Measurements from ENCODE around the gene TRIM22. TPM values are rescaled to one million over a fixed set of nuclear protein-coding genes. Genes with fewer than 3 reads are reported as not detected.
A peak's percentile ranks its signal among the peaks of the same experiment; 100 is the strongest.
"Not testable (repeated sequence)": the region's sequence is repeated elsewhere in the genome, so short reads cannot be mapped to it uniquely, and the experiment has no call there.

Gene TRIM22
- 378 TPM for total RNA-seq
- polyA plus RNA-seq = 100 to 1,000 TPM; 233 to 336 (median 250) TPM

- Histone ChIP-seq H3K4me1 (ENCODE audit: control insufficient read depth, insufficient read depth, low read length, poor library complexity, severe bottlenecking) (peaks cover 54% of the 10 kb centered on the region), H3K9me3 (ENCODE audit: control insufficient read depth in 2 of 2, low read length in 2 of 2) (no peaks in the 10 kb centered on the region), H3K36me3 (ENCODE audit: control insufficient read depth, insufficient read depth, low read length) (peaks cover 11% of the 10 kb centered on the region), H3K27me3 (ENCODE audit: control insufficient read depth, insufficient read depth, low read length) (no peaks in the 10 kb centered on the region), H3K4me3 (ENCODE audit: low read depth, low read length) (peak within 1 kb of the TSS; percentile 96), H3K27ac (ENCODE audit: insufficient read depth, low read length, poor library complexity, severe bottlenecking) (peak within 1 kb of the TSS; percentile 87)
- H3K27ac Mint-ChIP-seq = peak within 1 kb of the TSS; percentile 94 to 100 (median 95)
- peaks cover 3% of the 10 kb centered on the region for H3K27me3 Mint-ChIP-seq
- peaks cover 25 to 56% (median 45%) of the 10 kb centered on the region in 4 donors for H3K4me1 Mint-ChIP-seq
- DNase-seq (peak; percentile 29 to 93 (median 73)), ATAC-seq (ENCODE audit: low read depth in 2 of 2) (peak; percentile 78 to 81)
- H3K4me3 Mint-ChIP-seq = peak within 1 kb of the TSS; percentile 93 to 98 (median 96)
- no peaks in the 10 kb centered on the region for H3K9me3 Mint-ChIP-seq
- H3K36me3 Mint-ChIP-seq = peaks cover 14% of the 10 kb centered on the region
Observed at GRCh38 chr11:5689551-5689983, at the start of gene TRIM22. Gene TRIM22 (plus strand): TSS chr11:5689790. CDS start chr11:5696233, 6,443 bp downstream.

GRCh38 chr11:5639953-5640352 is 49.6 kb upstream of the TRIM22 start:
- Histone ChIP-seq H3K4me1 (ENCODE audit: control insufficient read depth, insufficient read depth, low read length, poor library complexity, severe bottlenecking) (no peaks in the 10 kb centered on the region), H3K4me3 (ENCODE audit: low read depth, low read length) (no peak overlapping the region), H3K27ac (ENCODE audit: insufficient read depth, low read length, poor library complexity, severe bottlenecking) (no peak overlapping the region), H3K36me3 (ENCODE audit: control insufficient read depth, insufficient read depth, low read length) (peaks cover 66% of the 10 kb centered on the region), H3K27me3 (ENCODE audit: control insufficient read depth, insufficient read depth, low read length) (no peaks in the 10 kb centered on the region), H3K9me3 (ENCODE audit: control insufficient read depth in 2 of 2, low read length in 2 of 2) (no peaks in the 10 kb centered on the region)
- Mint-ChIP-seq H3K9me3 (peaks cover 0 to 3% (median 2%) of the 10 kb centered on the region in 7 donors), H3K36me3 (peaks cover 82% of the 10 kb centered on the region), H3K27ac (peak overlapping the region in 1 of 3 donors; percentile 62), H3K27me3 (no peaks in the 10 kb centered on the region), H3K4me3 (no peak overlapping the region), H3K4me1 (peaks cover 0 to 5% (median 1%) of the 10 kb centered on the region in 4 donors)
- no peak for DNase-seq
- no peak for ATAC-seq (ENCODE audit: low read depth in 2 of 2)

GRCh38 chr11:5643585-5643984 is 46.0 kb upstream of the TRIM22 start:
- Histone ChIP-seq H3K36me3 (ENCODE audit: control insufficient read depth, insufficient read depth, low read length) (peaks cover 45% of the 10 kb centered on the region), H3K27ac (ENCODE audit: insufficient read depth, low read length, poor library complexity, severe bottlenecking) (no peak overlapping the region), H3K4me1 (ENCODE audit: control insufficient read depth, insufficient read depth, low read length, poor library complexity, severe bottlenecking) (no peaks in the 10 kb centered on the region), H3K27me3 (ENCODE audit: control insufficient read depth, insufficient read depth, low read length) (no peaks in the 10 kb centered on the region), H3K4me3 (ENCODE audit: low read depth, low read length) (no peak overlapping the region), H3K9me3 (ENCODE audit: control insufficient read depth in 2 of 2, low read length in 2 of 2) (no peaks in the 10 kb centered on the region)
- ATAC-seq (ENCODE audit: low read depth in 2 of 2) (no peak), DNase-seq (no peak)
- Mint-ChIP-seq H3K4me1 (peaks cover 0 to 2% (median 0%) of the 10 kb centered on the region in 4 donors), H3K9me3 (peaks cover 0 to 3% (median 2%) of the 10 kb centered on the region in 7 donors), H3K27me3 (no peaks in the 10 kb centered on the region), H3K4me3 (no peak overlapping the region), H3K27ac (no peak overlapping the region), H3K36me3 (peaks cover 63% of the 10 kb centered on the region)

- H3K27ac Mint-ChIP-seq = peak overlapping the region in 1 of 3 donors; percentile 62
- Histone ChIP-seq H3K36me3 (ENCODE audit: control insufficient read depth, insufficient read depth, low read length) (peaks cover 33% of the 10 kb centered on the region), H3K9me3 (ENCODE audit: control insufficient read depth in 2 of 2, low read length in 2 of 2) (no peaks in the 10 kb centered on the region), H3K4me3 (ENCODE audit: low read depth, low read length) (no peak overlapping the region), H3K27me3 (ENCODE audit: control insufficient read depth, insufficient read depth, low read length) (no peaks in the 10 kb centered on the region), H3K27ac (ENCODE audit: insufficient read depth, low read length, poor library complexity, severe bottlenecking) (no peak overlapping the region), H3K4me1 (ENCODE audit: control insufficient read depth, insufficient read depth, low read length, poor library complexity, severe bottlenecking) (no peaks in the 10 kb centered on the region)
- peaks cover 43% of the 10 kb centered on the region for H3K36me3 Mint-ChIP-seq
- DNase-seq = no peak
- no peak overlapping the region for H3K4me3 Mint-ChIP-seq
- no peaks in the 10 kb centered on the region for H3K27me3 Mint-ChIP-seq
- ATAC-seq (ENCODE audit: low read depth in 2 of 2) = no peak
- peaks cover 0 to 1% (median 0%) of the 10 kb centered on the region in 7 donors for H3K9me3 Mint-ChIP-seq
- H3K4me1 Mint-ChIP-seq = no peaks in the 10 kb centered on the region
Observed at GRCh38 chr11:5646139-5646538, 43.5 kb upstream of the TRIM22 start.

- no peak for DNase-seq
- H3K9me3 Mint-ChIP-seq = peaks cover 0 to 8% (median 1%) of the 10 kb centered on the region in 7 donors
Observed at GRCh38 chr11:5655474-5655873, 34.1 kb upstream of the TRIM22 start.

GRCh38 chr11:5656956-5657355 is 32.6 kb upstream of the TRIM22 start:
- not testable (repeated sequence) for H3K4me3 Mint-ChIP-seq; H3K4me3 ChIP-seq (ENCODE audit: low read depth, low read length); H3K9me3 ChIP-seq (ENCODE audit: control insufficient read depth in 2 of 2, low read length in 2 of 2); H3K27ac ChIP-seq (ENCODE audit: insufficient read depth, low read length, poor library complexity, severe bottlenecking); H3K9me3 Mint-ChIP-seq; H3K36me3 ChIP-seq (ENCODE audit: control insufficient read depth, insufficient read depth, low read length); DNase-seq; H3K4me1 Mint-ChIP-seq; H3K27me3 Mint-ChIP-seq; H3K27ac Mint-ChIP-seq; H3K36me3 Mint-ChIP-seq; H3K27me3 ChIP-seq (ENCODE audit: control insufficient read depth, insufficient read depth, low read length); ATAC-seq (ENCODE audit: low read depth in 2 of 2); H3K4me1 ChIP-seq (ENCODE audit: control insufficient read depth, insufficient read depth, low read length, poor library complexity, severe bottlenecking)

More at GRCh38 chr11:5655474-5655873, 34.1 kb upstream of the TRIM22 start:
- Histone ChIP-seq H3K27ac (ENCODE audit: insufficient read depth, low read length, poor library complexity, severe bottlenecking) (no peak overlapping the region), H3K9me3 (ENCODE audit: control insufficient read depth in 2 of 2, low read length in 2 of 2) (no peaks in the 10 kb centered on the region), H3K27me3 (ENCODE audit: control insufficient read depth, insufficient read depth, low read length) (no peaks in the 10 kb centered on the region), H3K36me3 (ENCODE audit: control insufficient read depth, insufficient read depth, low read length) (no peaks in the 10 kb centered on the region), H3K4me3 (ENCODE audit: low read depth, low read length) (no peak overlapping the region), H3K4me1 (ENCODE audit: control insufficient read depth, insufficient read depth, low read length, poor library complexity, severe bottlenecking) (no peaks in the 10 kb centered on the region)
- ATAC-seq (ENCODE audit: low read depth in 2 of 2) = no peak
- Mint-ChIP-seq H3K27me3 (no peaks in the 10 kb centered on the region), H3K36me3 (peaks cover 8% of the 10 kb centered on the region), H3K4me3 (no peak overlapping the region), H3K4me1 (no peaks in the 10 kb centered on the region), H3K27ac (no peak overlapping the region)

GRCh38 chr11:5658318-5658717 is 31.3 kb upstream of the TRIM22 start:
- H3K4me1 ChIP-seq (ENCODE audit: control insufficient read depth, insufficient read depth, low read length, poor library complexity, severe bottlenecking) = no peaks in the 10 kb centered on the region

GRCh38 chr11:5663511-5663910 is 26.1 kb upstream of the TRIM22 start:
- no peak overlapping the region for H3K27ac Mint-ChIP-seq
- no peak for ATAC-seq (ENCODE audit: low read depth in 2 of 2)
- Histone ChIP-seq H3K27ac (ENCODE audit: insufficient read depth, low read length, poor library complexity, severe bottlenecking) (no peak overlapping the region), H3K4me3 (ENCODE audit: low read depth, low read length) (no peak overlapping the region), H3K4me1 (ENCODE audit: control insufficient read depth, insufficient read depth, low read length, poor library complexity, severe bottlenecking) (no peaks in the 10 kb centered on the region), H3K27me3 (ENCODE audit: control insufficient read depth, insufficient read depth, low read length) (no peaks in the 10 kb centered on the region), H3K9me3 (ENCODE audit: control insufficient read depth in 2 of 2, low read length in 2 of 2) (no peaks in the 10 kb centered on the region), H3K36me3 (ENCODE audit: control insufficient read depth, insufficient read depth, low read length) (peaks cover 26% of the 10 kb centered on the region)
- no peak for DNase-seq
- no peaks in the 10 kb centered on the region for H3K27me3 Mint-ChIP-seq
- no peaks in the 10 kb centered on the region for H3K9me3 Mint-ChIP-seq
- H3K36me3 Mint-ChIP-seq = peaks cover 22% of the 10 kb centered on the region
- no peak overlapping the region for H3K4me3 Mint-ChIP-seq
- H3K4me1 Mint-ChIP-seq = no peaks in the 10 kb centered on the region

More at GRCh38 chr11:5658318-5658717, 31.3 kb upstream of the TRIM22 start:
- Mint-ChIP-seq H3K4me3 (no peak overlapping the region), H3K9me3 (peaks cover 0 to 4% (median 0%) of the 10 kb centered on the region in 7 donors), H3K4me1 (no peaks in the 10 kb centered on the region), H3K27me3 (no peaks in the 10 kb centered on the region), H3K27ac (no peak overlapping the region), H3K36me3 (peaks cover 8% of the 10 kb centered on the region)
- H3K27ac ChIP-seq (ENCODE audit: insufficient read depth, low read length, poor library complexity, severe bottlenecking) = no peak overlapping the region
- no peak overlapping the region for H3K4me3 ChIP-seq (ENCODE audit: low read depth, low read length)
- H3K36me3 ChIP-seq (ENCODE audit: control insufficient read depth, insufficient read depth, low read length) = no peaks in the 10 kb centered on the region
- ATAC-seq (ENCODE audit: low read depth in 2 of 2) = no peak
- no peak for DNase-seq
- H3K9me3 ChIP-seq (ENCODE audit: control insufficient read depth in 2 of 2, low read length in 2 of 2) = no peaks in the 10 kb centered on the region
- H3K27me3 ChIP-seq (ENCODE audit: control insufficient read depth, insufficient read depth, low read length) = no peaks in the 10 kb centered on the region

All from CD4-positive, CD25-positive, alpha-beta regulatory T cell (primary cell).